GM21423 (cell line): ENCODE measurements around the gene GC.
"Not testable (repeated sequence)": the region's sequence is repeated elsewhere in the genome, so short reads cannot be mapped to it uniquely, and the experiment has no call there.

Source experiments
- ATAC-seq: cut with Tn5 transposase; IDR thresholded peaks from one replicate; pipeline ENCODE4 v1.9.1; 2021; ENCODE audit warnings: mild to moderate bottlenecking, moderate library complexity; ENCODE audit not compliant: unreplicated experiment

Gene GC

DNA sequence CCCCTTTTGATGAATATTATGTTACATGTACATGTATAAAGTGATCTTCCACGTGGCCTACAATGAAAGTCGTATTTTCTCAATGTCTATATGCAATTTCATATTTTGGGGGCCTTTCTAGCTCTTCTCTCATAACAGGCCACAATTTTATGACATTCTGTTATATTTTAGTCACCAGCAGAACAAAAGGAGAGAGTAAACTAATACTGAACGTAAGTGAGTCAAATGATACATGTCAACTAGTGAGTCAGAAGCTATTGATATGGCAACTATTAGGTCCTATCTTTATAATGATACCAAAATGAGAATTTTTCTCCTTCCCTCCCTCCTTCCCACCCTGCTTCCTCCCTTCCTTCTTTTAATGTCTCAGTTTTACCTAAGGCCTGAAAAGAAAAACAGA, 14.4 kb downstream of the GC start:
- no peak for ATAC-seq

DNA sequence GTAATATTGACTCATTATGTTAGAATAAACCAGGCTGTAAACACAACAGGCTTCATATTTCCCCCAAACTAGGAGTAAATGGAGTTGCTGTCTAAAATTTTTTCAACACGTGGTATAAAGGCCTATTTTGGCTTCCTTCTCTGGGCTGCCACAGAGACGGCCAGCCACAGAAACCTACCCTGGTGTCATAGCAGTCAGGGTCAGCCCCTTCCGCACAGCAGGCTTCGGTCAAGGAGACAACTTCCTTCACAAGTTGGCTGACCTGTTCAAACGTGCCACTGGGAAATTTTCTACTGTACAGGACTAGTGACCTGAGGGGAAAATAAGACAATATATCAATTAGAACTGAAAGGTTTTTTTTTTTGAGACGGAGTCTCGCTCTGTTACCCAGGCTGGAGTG, 15.8 kb downstream of the GC start:
- ATAC-seq = no peak

- no peak for ATAC-seq
Observed at GRCh38 chr4:71765821-71766383, 18.0 kb downstream of the GC start.

DNA sequence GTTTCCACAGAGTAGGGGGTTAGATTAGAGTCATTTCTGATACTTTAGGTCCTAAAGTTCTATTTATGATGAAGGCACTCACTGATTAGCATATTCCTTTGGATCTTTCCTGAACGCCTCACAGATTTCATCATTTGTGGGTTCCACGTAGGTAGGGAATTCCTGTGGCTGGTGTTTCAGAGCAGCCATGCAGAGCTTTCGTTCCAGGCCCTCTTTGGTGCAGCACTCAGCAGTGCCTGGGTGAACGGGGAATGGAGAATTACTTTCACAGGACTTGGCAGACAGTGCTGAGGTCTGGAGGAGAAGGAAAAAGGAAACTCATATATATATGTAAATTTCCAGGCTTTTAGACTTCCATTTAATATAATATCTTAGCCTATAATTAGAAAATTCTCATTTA, 18.5 kb downstream of the GC start:
- ATAC-seq = no peak

- no peak for ATAC-seq
Observed at GRCh38 chr4:71752383-71753042, 31.4 kb downstream of the GC start.

- ATAC-seq = no peak
Observed at GRCh38 chr4:71749008-71749594, 34.8 kb downstream of the GC start.

DNA sequence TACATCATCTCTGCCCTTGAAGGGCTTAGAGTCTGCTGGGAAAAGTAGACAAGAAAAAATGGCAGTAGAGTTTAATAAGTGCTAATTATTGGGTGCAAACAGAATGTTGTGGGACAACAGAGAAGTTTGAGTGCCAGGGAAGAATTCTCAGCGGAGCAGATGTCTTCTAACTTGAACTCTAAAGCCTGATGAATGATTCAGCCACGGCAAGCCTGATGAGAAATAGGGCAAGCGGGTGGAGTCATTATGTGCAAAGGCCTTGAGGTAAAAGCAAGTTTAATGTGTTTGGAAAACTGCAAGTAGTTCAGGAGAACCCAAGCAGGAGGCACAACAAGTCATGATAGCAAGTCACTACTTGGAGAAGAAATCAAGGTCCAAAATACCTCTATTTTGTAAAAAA, 37.5 kb downstream of the GC start:
- ATAC-seq = no peak

GRCh38 chr4:71738782-71739181, 45.1 kb downstream of the GC start:
- not testable (repeated sequence) for ATAC-seq

- no peak for ATAC-seq
Observed at GRCh38 chr4:71732706-71733105, 51.2 kb downstream of the GC start.

GRCh38 chr4:71732066-71732465, 51.8 kb downstream of the GC start:
- ATAC-seq = no peak

DNA sequence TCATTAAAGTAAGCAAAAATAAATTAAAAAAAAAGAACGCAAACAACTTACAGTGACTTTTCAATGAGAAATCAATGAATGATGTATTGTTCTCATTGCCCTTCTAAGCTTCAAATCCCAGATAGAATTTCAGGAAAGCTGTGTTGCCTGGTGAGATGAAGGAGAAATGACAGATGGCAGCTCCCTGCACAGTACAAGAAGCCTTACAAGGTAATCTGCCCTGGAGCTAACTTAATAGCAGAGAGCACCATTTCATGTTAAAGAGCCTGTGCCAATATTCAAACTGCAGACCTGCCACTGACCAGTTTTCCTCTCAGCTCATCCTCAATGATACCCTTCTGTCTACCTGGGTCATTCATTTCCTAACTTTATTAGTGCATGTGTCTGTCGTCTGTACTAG, 54.0 kb downstream of the GC start:
- no peak for ATAC-seq

- ATAC-seq = peak; percentile 53
Observed at GRCh38 chr4:71713611-71714203, 70.2 kb downstream of the GC start.

GRCh38 chr4:71711985-71712348, 71.9 kb downstream of the GC start:
- no peak for ATAC-seq

- no peak for ATAC-seq
Observed at GRCh38 chr4:71711044-71711984, 72.6 kb downstream of the GC start.

DNA sequence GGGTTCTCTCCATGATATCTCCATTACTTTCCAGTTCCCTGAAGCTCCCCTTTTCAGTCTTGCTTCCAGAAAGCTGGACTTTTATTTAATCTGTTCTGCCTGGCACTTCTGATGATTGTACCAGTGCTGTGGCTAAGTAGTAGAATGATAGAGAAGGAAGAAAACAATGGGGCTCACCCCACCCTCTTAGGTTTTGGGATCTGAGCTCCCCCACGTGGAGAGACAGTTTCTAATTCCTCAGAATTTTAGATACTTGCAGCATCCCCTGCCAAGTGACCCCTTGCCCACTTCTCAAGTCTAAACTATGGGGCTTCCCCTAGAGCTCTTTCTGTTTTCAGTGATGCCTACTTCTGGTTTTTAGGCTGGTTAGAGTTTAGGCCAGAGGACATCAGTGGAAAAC, 73.9 kb downstream of the GC start:
- ATAC-seq = no peak

DNA sequence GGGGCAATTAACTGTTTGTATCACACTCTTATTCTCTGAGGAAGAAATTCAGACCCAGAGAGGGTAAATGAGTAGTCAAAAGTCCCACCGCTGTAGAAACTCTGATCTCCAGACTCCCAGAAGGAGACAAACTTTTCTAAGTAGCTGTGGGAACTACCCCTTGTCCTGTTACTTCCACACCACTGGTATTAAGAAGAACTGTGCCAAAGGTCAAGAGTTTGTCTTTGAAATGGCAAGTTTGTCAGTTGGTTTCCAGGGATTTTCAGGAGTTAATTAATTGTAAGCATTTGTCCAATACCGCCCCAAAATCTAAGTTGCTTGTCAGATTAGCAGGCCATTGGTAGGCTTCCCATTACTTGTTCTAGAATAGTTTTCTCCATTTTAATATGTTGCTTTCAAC, 85.7 kb downstream of the GC start:
- ATAC-seq = no peak

DNA sequence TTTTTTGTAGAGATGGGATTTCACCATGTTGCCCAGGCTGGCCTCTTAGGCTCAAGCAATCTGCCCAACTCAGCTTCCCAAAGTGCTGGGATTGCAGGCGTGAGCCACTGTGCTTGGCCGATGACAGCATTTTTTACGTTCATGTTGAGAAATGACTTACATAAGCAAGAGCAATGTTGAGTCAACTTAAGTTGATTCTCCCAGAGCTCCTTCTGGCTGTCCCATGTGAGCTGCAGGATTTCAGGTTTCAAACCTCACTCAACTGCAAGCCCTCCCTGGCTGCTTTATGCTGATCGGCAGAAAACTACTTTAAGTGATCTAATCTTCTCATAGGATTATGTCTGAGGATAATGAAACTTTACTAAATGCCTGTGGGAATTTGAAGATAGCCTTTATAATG, 86.8 kb downstream of the GC start:
- ATAC-seq = no peak

GRCh38 chr4:71694961-71695360, 88.9 kb downstream of the GC start:
- ATAC-seq = no peak

- ATAC-seq = no peak
Observed at GRCh38 chr4:71692963-71693362, 90.9 kb downstream of the GC start.

GRCh38 chr4:71692198-71692597, 91.7 kb downstream of the GC start:
- no peak for ATAC-seq
